Activated T-cell treated with anti-CD3 and anti-CD28 coated beads, Interleukin-2, amount 50 U/mL, for 48 hours (primary cell): ENCODE measurements around the gene HP1BP3.

Experiments
- DNase-seq, 2 experiments: peaks; one replicate each; pipeline ENCODE4 v3.0.0-alpha.2; 2020

HP1BP3 gene

DNA sequence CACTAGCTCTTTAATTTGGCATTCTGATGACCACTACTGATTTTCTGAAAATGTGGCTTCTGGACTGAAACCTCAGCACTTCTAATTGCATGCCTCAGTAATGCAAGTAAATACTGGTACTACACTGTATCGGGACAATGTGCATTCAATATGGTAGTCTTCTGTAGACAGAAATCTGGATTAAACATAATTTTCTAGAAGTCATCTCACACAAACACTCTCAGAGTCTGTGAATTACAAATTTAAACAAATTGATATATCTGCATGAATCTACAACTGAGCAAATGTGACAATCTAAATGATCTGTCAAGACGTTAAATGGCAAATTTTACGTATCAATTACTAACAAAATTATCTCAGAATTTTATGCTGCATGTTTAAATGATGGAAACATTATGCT, 23.7 kb downstream of the HP1BP3 start:
- no peak for DNase-seq

DNA sequence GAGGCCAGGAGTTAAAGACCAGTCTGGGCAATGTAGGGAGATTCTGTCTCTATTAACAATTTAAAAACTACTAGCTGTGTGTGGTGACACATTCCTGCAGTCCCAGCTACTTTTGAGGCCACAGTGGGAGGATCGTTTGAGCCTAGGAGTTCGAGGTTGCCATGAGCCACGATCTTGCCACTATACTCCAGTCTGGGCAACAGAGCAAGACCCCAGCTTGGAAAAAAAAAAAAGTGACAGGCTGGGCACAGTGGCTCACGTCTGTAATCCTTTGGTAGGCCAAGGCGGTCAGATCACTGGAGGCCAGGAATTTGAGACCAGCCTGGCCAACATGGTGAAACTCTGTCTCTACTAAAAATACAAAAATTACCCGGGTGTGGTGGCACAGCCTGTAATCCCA, 26.8 kb downstream of the HP1BP3 start:
- DNase-seq: no peak

DNA sequence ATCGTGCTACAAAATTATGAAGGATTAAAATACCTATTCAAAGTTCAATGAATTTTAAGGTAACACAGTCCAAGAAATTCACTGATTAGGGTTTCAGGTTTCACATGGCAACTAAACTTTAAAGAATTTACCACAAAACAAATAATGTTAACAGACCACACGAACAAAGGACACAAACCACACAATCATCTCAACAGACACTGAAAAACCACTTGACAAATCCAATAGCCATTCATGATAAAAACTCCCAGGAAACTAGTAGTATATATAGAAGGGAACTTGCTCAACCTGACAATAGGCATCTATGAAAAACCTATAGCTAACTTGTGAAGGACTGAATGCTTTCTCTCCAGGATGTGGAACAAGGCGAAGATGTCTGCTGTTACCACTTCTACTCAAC, 33.5 kb downstream of the HP1BP3 start:
- no peak for DNase-seq

DNA sequence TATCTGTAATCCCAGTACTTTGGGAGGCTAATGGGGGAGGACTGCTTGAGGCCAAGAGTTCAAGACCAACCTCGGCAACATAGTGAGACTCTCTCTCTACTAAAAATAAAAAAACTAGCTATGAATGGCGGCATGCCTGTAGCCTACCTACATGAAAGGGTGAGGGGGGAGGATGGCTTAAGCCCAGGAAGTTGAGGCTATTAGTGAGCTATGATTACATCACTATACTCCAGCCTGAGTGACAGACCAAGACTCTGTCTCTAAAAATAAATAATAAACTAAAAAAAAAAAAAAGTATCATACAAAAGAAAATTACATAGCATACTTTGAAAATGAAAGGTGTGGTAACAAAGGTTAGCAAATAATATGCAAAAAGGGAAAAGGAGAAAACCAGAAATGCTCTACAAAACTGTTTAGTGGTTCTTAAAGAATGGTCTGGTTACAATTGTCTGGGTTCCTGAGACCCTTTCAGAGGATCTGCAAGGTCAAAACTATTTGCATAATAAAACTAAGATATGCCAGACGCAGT, 35.6 kb downstream of the HP1BP3 start:
- no peak for DNase-seq

- DNase-seq: no peak
Observed at GRCh38 chr1:20742671-20743070, 44.4 kb downstream of the HP1BP3 start.

- DNase-seq: no peak
Observed at GRCh38 chr1:20740781-20741180, 46.3 kb downstream of the HP1BP3 start.

DNA sequence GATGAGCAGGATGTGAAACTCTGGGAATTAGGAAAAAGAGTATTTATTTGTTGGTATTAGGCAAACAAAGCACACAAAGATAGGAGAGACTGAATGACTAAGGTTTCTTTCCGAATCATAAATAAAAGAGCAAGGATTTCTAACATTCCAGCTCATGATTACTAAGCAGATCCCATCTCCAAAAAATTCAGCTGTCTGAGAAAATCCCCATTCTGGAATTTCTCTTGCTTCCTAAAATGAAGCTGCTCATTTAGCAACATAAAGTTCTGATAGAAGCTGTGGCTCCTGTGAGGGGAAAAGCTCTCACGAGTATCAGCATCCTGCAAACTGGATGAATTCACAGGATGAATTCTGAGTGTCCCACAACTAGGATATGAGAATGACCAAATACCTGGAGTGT, 47.9 kb downstream of the HP1BP3 start:
- DNase-seq: no peak

DNA sequence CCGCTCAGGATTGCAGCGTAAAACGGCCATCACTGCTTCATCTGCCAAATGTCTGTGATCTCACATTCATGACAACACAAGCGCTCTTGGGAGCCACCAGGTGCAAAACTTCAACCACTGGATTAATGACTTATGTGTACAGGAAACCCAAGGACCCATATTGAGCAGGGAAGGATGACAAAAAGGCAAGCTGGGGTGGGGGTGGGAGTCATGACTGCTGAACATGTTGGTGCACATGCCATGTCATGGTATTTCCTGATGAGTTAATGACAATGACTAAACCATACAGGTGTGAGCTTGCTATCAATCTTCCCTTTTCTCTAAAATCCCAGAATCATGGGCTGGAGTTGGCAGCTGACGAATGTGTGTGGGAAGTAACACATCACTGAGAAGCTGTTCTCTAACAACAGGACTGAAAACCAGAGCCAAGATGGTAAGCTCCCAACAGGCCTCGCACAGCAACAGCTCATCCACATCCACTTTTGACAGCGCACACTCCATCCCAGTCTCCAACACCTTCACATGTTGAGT, 51.5 kb downstream of the HP1BP3 start:
- DNase-seq: no peak

DNA sequence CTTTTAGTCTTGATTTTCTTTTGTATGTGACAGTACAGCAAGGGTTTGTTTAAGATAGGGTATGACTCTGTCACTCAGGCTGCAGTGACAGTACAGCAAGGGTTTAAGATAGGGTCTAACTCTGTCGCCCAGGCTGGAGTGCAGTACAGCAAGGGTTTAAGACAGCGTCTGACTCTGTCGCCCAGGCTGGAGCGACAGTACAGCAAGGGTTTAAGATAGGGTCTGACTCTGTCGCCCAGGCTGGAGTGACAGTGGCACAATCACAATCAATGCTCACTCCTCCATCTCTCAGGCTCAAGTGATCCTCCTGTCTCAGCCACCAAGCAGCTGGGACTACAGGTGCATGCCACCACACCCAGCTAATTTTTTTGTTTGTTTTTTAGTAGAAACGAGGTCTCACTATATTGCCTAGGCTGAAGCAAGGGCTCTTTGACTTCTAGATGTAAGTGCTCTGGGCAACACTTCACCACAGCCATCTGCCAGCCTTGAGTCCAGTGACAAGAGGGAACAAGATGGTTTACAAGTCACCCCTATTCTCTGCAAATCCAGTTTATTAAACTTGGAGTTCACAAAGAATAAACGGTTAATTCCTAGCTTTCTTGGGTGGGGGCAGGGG, 53.6 kb downstream of the HP1BP3 start:
- DNase-seq: no peak

GRCh38 chr1:20732588-20733359, 54.3 kb downstream of the HP1BP3 start, which contains the start of gene SH2D5:
SH2D5 (minus strand) TSS chr1:20732703; CDS start chr1:20728044, 4,659 bp downstream.
- peak; percentile 82 to 83 for DNase-seq

- DNase-seq: peak; percentile 64 to 72
Observed at GRCh38 chr1:20732071-20732587, 55.0 kb downstream of the HP1BP3 start.

- peak in 1 of 2 experiments; percentile 42 for DNase-seq
Observed at GRCh38 chr1:20731057-20731991, 55.8 kb downstream of the HP1BP3 start.

GRCh38 chr1:20730690-20731056, 56.4 kb downstream of the HP1BP3 start:
- no peak for DNase-seq

DNA sequence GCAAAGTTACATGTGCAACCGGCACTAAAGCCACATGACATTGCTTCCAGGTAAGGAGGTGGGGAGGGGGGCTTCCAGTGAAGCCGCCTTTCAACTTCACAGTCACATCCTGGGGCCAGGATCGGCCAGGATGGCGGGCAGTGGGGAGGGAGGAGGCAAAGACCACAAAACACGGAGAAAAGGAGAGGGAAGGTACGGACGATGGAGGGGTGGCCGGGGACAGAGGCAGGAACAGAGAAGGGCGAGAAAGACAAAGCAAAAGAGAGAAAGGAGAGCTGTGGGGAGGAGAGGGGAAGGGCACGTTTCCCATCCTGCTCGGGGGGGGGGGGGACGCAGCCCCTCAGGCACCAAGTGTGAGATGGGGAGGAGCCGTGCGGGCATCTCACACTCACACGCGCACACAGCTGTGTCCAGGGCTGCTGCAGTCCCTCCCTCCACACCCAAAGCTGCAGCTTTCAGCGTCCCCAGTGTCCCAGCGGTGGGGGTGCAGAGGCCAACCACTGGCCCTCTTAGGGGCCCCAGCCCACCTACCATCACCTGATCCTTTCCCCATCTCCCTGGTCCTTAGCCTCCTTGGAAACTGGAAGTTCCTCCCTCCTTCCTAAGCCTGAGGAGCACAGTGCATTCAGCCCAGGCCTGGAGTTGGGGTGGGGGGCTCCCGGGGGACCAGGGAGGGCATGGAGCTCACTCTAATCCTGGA, 57.0 kb downstream of the HP1BP3 start:
- DNase-seq: no peak

- no peak for DNase-seq
Observed at GRCh38 chr1:20729155-20729931, 57.8 kb downstream of the HP1BP3 start.

GRCh38 chr1:20728371-20729154, 58.5 kb downstream of the HP1BP3 start:
- no peak for DNase-seq

DNA sequence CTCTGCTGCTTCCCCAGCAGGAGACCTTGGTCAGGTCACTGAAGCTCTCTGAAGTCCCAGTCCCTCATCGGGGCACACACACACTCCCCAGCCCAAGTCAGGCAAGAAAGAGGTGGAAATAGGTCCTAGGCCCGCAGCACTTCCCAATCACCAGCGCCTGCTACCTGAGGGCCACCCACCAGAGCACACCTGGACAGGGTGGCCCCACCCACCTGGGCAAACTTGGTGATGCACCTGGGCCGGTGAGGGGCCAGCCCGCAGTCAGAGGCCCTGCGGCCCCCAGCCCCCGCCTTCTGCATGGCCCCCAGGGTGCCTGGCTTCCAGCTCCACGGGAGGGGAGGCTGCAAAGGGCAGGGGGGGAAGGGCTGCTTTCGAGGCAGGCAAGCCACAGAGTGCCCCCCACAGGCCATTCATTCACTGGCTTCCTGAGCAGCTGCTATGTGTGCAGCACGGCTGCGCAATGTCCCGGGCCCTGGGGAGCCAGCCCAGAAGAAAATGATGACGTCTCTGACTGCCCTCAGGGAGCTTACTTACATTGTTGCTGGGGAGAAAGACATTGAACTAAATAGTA, 59.3 kb downstream of the HP1BP3 start:
- no peak for DNase-seq

GRCh38 chr1:20726932-20727745, 60.0 kb downstream of the HP1BP3 start:
- DNase-seq: no peak
